Activated gamma-delta T cell (primary cell): ENCODE results near the gene SLX1A.
A peak's percentile ranks its signal among the peaks of the same experiment; 100 is the strongest.
"Not testable (repeated sequence)": the region's sequence is repeated elsewhere in the genome, so short reads cannot be mapped to it uniquely, and the experiment has no call there.

Source experiments
- DNase-seq: peaks from one replicate; lab custom pipeline; 2025; lab: John Stamatoyannopoulos, UW
- total RNA-seq, 2 donors: gene quantifications; one replicate each; lab custom pipeline; 2026; lab: John Stamatoyannopoulos, UW

SLX1A gene
- 0.09 to 0.10 reads per million in 2 donors for total RNA-seq

- not testable (repeated sequence) for DNase-seq
Observed at GRCh38 chr16:30193615-30194014, at the start of gene SLX1A, which contains the start of gene BOLA2B. Gene SLX1A, plus strand, starts transcription at chr16:30193875. Its CDS starts 210 bp downstream, at chr16:30194085. Gene BOLA2B, minus strand, starts transcription at chr16:30193666. Its CDS starts 71 bp downstream, at chr16:30193595.

- no peak for DNase-seq
Observed at GRCh38 chr16:30144017-30144416, 49.7 kb upstream of the SLX1A start.

GRCh38 chr16:30144917-30145316 lies 48.8 kb upstream of the SLX1A start:
- DNase-seq: no peak

- no peak for DNase-seq
Observed at GRCh38 chr16:30145657-30146056, 48.0 kb upstream of the SLX1A start.

GRCh38 chr16:30147843-30148510 lies 45.7 kb upstream of the SLX1A start:
- DNase-seq: no peak

GRCh38 chr16:30149250-30149930 lies 44.3 kb upstream of the SLX1A start:
- no peak for DNase-seq

- no peak for DNase-seq
Observed at GRCh38 chr16:30151091-30151490, 42.6 kb upstream of the SLX1A start.

GRCh38 chr16:30152517-30152916 lies 41.2 kb upstream of the SLX1A start:
- no peak for DNase-seq

- no peak for DNase-seq
Observed at GRCh38 chr16:30155188-30155587, 38.5 kb upstream of the SLX1A start.

- no peak for DNase-seq
Observed at GRCh38 chr16:30157214-30157613, 36.5 kb upstream of the SLX1A start.

- DNase-seq: no peak
Observed at GRCh38 chr16:30163538-30163937, 30.1 kb upstream of the SLX1A start.

- no peak for DNase-seq
Observed at GRCh38 chr16:30166202-30166902, 27.3 kb upstream of the SLX1A start.

GRCh38 chr16:30168746-30169145 lies 24.9 kb upstream of the SLX1A start:
- DNase-seq: not testable (repeated sequence)

GRCh38 chr16:30169416-30169815 lies 24.3 kb upstream of the SLX1A start:
- not testable (repeated sequence) for DNase-seq

- not testable (repeated sequence) for DNase-seq
Observed at GRCh38 chr16:30170145-30170544, 23.5 kb upstream of the SLX1A start.

- no peak for DNase-seq
Observed at GRCh38 chr16:30173054-30173453, 20.6 kb upstream of the SLX1A start.

- not testable (repeated sequence) for DNase-seq
Observed at GRCh38 chr16:30176876-30177275, 16.8 kb upstream of the SLX1A start.

- no peak for DNase-seq
Observed at GRCh38 chr16:30179195-30179594, 14.5 kb upstream of the SLX1A start.

- DNase-seq: no peak
Observed at GRCh38 chr16:30179931-30180330, 13.7 kb upstream of the SLX1A start.

GRCh38 chr16:30180741-30181140 lies 12.9 kb upstream of the SLX1A start:
- no peak for DNase-seq

GRCh38 chr16:30183233-30184095 lies 10.2 kb upstream of the SLX1A start, which contains the start of gene CORO1A:
Gene CORO1A, plus strand, starts transcription at chr16:30183602. Its CDS starts 1,608 bp downstream, at chr16:30185210.
- peak; percentile 72 for DNase-seq
